Neuronal stem cell (in vitro differentiated cells): ENCODE results near the gene FARP1.

Experiments used
- DNase-seq: peaks from one replicate; pipeline ENCODE4 v3.0.0-alpha.2; 2013; ENCODE audit warnings: low spot score
- H2AFZ ChIP-seq: one replicate; pipeline ENCODE4 v1.6.1; 2013; ENCODE audit warnings: mild to moderate bottlenecking, low read length, inconsistent platforms
- H2AK5ac ChIP-seq: 2 replicates; pipeline ENCODE4 v1.6.1; 2013; ENCODE audit warnings: low read depth, mild to moderate bottlenecking, inconsistent platforms, low read length, moderate library complexity, mixed read lengths
- H2BK120ac ChIP-seq: 2 replicates; pipeline ENCODE4 v1.6.1; 2013; ENCODE audit warnings: low read depth, mild to moderate bottlenecking, inconsistent platforms, low read length, moderate library complexity, mixed read lengths
- H2BK12ac ChIP-seq: one replicate; pipeline ENCODE4 v1.6.1; 2013; ENCODE audit warnings: low read length, inconsistent platforms
- H2BK15ac ChIP-seq: 2 replicates; pipeline ENCODE4 v1.6.1; 2013; ENCODE audit warnings: mild to moderate bottlenecking, low read length, inconsistent platforms, mixed read lengths
- H2BK5ac ChIP-seq: one replicate; pipeline ENCODE4 v1.6.1; 2013; ENCODE audit warnings: inconsistent platforms, mild to moderate bottlenecking, low read length, moderate library complexity
- H3K14ac ChIP-seq: one replicate; pipeline ENCODE4 v1.6.1; 2013; ENCODE audit warnings: low read length, inconsistent platforms
- H3K18ac ChIP-seq: 2 replicates; pipeline ENCODE4 v1.6.1; 2013; ENCODE audit warnings: low read length, inconsistent platforms
- H3K23ac ChIP-seq: 2 replicates; pipeline ENCODE4 v1.6.1; 2013; ENCODE audit warnings: low read depth, mild to moderate bottlenecking, mixed read lengths, low read length, inconsistent platforms; ENCODE audit not compliant: poor library complexity
- H3K27ac ChIP-seq: replicated peaks from 3 replicates; pipeline ENCODE4 v1.5.1; 2013; ENCODE audit warnings: low read length, inconsistent platforms
- H3K27me3 ChIP-seq, 3 experiments: 2 replicates each; pipeline ENCODE4 v1.6.1; 2013; ENCODE audit warnings: low read length in 3 of 3, mild to moderate bottlenecking in 2 of 3, inconsistent platforms in 1 of 3, low read depth in 1 of 3, mixed read lengths in 1 of 3, moderate library complexity in 1 of 3; ENCODE audit not compliant: control insufficient read depth in 3 of 3, insufficient read depth in 3 of 3
- H3K36me3 ChIP-seq, 2 donors: replicated peaks in 1 of 2; 2 replicates each; pipeline ENCODE4 v1.6.1; 2013; ENCODE audit warnings: low read length in 2 of 2; ENCODE audit not compliant: control insufficient read depth in 2 of 2, insufficient read depth in 2 of 2
- H3K4ac ChIP-seq: 2 replicates; pipeline ENCODE4 v1.6.1; 2013; ENCODE audit warnings: inconsistent platforms, mild to moderate bottlenecking, low read length, moderate library complexity
- H3K4me1 ChIP-seq, 2 donors: 1 replicate in 1 of 2; 2 replicates in 1 of 2; pipeline ENCODE4 v1.6.1; 2013; ENCODE audit warnings: low read length in 2 of 2, low read depth in 1 of 2; ENCODE audit not compliant: control insufficient read depth in 2 of 2, insufficient read depth in 1 of 2
- H3K4me2 ChIP-seq: one replicate; pipeline ENCODE4 v1.6.1; 2013; ENCODE audit warnings: mild to moderate bottlenecking, low read length, inconsistent platforms; ENCODE audit not compliant: insufficient read depth, poor library complexity, severe bottlenecking
- H3K4me3 ChIP-seq, 2 donors: 2 replicates each; pipeline ENCODE4 v1.5.1; 2013; ENCODE audit warnings: low read length in 2 of 2, mild to moderate bottlenecking in 2 of 2, inconsistent platforms in 1 of 2, moderate library complexity in 1 of 2
- H3K79me1 ChIP-seq: one replicate; pipeline ENCODE4 v1.6.1; 2013; ENCODE audit warnings: low read depth, mild to moderate bottlenecking, inconsistent platforms, low read length, moderate library complexity
- H3K9ac ChIP-seq: one replicate; pipeline ENCODE4 v1.6.1; 2013; ENCODE audit warnings: mild to moderate bottlenecking, low read depth, low read length, inconsistent platforms; ENCODE audit not compliant: poor library complexity
- H3K9me3 ChIP-seq, 2 donors: replicated peaks in 1 of 2; 2 replicates each; pipeline versions ENCODE3 to v1.6.1; 2013; ENCODE audit warnings: low read length in 2 of 2, mild to moderate bottlenecking in 2 of 2, inconsistent platforms in 1 of 2, low read depth in 1 of 2, mixed read lengths in 1 of 2, moderate library complexity in 1 of 2; ENCODE audit not compliant: control insufficient read depth in 2 of 2, insufficient read depth in 1 of 2
- H4K8ac ChIP-seq: one replicate; pipeline ENCODE4 v1.6.1; 2013; ENCODE audit warnings: low read depth, mild to moderate bottlenecking, inconsistent platforms, low read length, moderate library complexity
- H4K91ac ChIP-seq: one replicate; pipeline ENCODE4 v1.6.1; 2013; ENCODE audit warnings: low read length, low read depth, mild to moderate bottlenecking, inconsistent platforms; ENCODE audit not compliant: poor library complexity
- WGBS, 2 donors: extraction: QIAGEN DNeasy Blood & Tissue Kit; methylation state at CpG; one replicate each; pipeline ENCODE4 v1.1.7; 2013; ENCODE audit warnings: missing lambda C conversion rate in 2 of 2, mixed read lengths in 1 of 2; ENCODE audit not compliant: insufficient read length in 2 of 2, insufficient replicate concordance in 1 of 2; ENCODE audit errors: extremely low coverage in 2 of 2; 5-methylcytosine and 5-hydroxymethylcytosine counted together

The FARP1 gene

GRCh38 chr13:98207416-98207815 lies 64.5 kb downstream of the FARP1 start:
- Histone ChIP-seq H2BK5ac (no peak overlapping the region), H3K23ac (no peak overlapping the region), H2BK120ac (no peak overlapping the region), H3K4me2 (no peak overlapping the region), H2BK15ac (no peak overlapping the region), H3K79me1 (peaks cover 11% of the 10 kb centered on the region), H4K91ac (no peak overlapping the region), H3K18ac (peak overlapping the region; percentile 1), H3K4me1 (peaks cover 0 to 2% of the 10 kb centered on the region in 2 donors), H3K27me3 (no peaks in the 10 kb centered on the region), H3K14ac (no peak overlapping the region), H3K9ac (peak overlapping the region; percentile 12), H4K8ac (no peak overlapping the region), H3K4me3 (peak overlapping the region in 1 of 2 donors; percentile 20), H3K9me3 (peaks cover 8 to 30% of the 10 kb centered on the region in 2 donors), H2BK12ac (no peak overlapping the region), H2AFZ (no peak overlapping the region), H3K27ac (no peak overlapping the region), H3K4ac (no peak overlapping the region), H2AK5ac (no peak overlapping the region), H3K36me3 (peaks cover 3 to 11% of the 10 kb centered on the region in 2 donors)
- no CpG with 5 or more reads among the region's 4 CpGs for WGBS, 2 donors
- no peak for DNase-seq

GRCh38 chr13:98208606-98209005 lies 65.7 kb downstream of the FARP1 start:
- Histone ChIP-seq H2BK12ac (no peak overlapping the region), H2BK5ac (no peak overlapping the region)

GRCh38 chr13:98212763-98213162 lies 69.9 kb downstream of the FARP1 start:
- H3K27ac ChIP-seq: no peak overlapping the region
- no CpG with 5 or more reads among the region's 5 CpGs for WGBS, 2 donors

More at GRCh38 chr13:98208606-98209005, 65.7 kb downstream of the FARP1 start:
- Histone ChIP-seq H3K4ac (no peak overlapping the region), H2BK15ac (no peak overlapping the region), H3K23ac (no peak overlapping the region), H4K91ac (no peak overlapping the region), H3K4me3 (no peak overlapping the region), H3K4me1 (peaks cover 0 to 2% of the 10 kb centered on the region in 2 donors), H3K4me2 (no peak overlapping the region), H3K36me3 (peaks cover 0 to 15% of the 10 kb centered on the region in 2 donors), H4K8ac (no peak overlapping the region), H3K79me1 (peaks cover 11% of the 10 kb centered on the region), H2AK5ac (no peak overlapping the region), H2AFZ (no peak overlapping the region), H2BK120ac (no peak overlapping the region), H3K27ac (no peak overlapping the region), H3K9me3 (peaks cover 5 to 22% of the 10 kb centered on the region in 2 donors), H3K18ac (no peak overlapping the region), H3K9ac (no peak overlapping the region), H3K27me3 (no peaks in the 10 kb centered on the region), H3K14ac (no peak overlapping the region)
- no CpG with 5 or more reads among the region's 5 CpGs for WGBS, 2 donors
- no peak for DNase-seq

GRCh38 chr13:98213354-98213753 lies 70.5 kb downstream of the FARP1 start:
- H3K14ac ChIP-seq: no peak overlapping the region
- H3K36me3 ChIP-seq: peaks cover 3 to 55% of the 10 kb centered on the region in 2 donors
- H2AK5ac ChIP-seq: no peak overlapping the region
- no peak overlapping the region for H3K9ac ChIP-seq
- H4K8ac ChIP-seq: no peak overlapping the region
- H3K23ac ChIP-seq: no peak overlapping the region
- H3K79me1 ChIP-seq: peaks cover 9% of the 10 kb centered on the region
- no peak for DNase-seq
- peaks cover 0 to 6% of the 10 kb centered on the region in 2 donors for H3K9me3 ChIP-seq
- H3K4me2 ChIP-seq: no peak overlapping the region
- H2BK5ac ChIP-seq: no peak overlapping the region
- no peak overlapping the region for H3K4me3 ChIP-seq
- no peak overlapping the region for H2BK12ac ChIP-seq
- H2BK120ac ChIP-seq: no peak overlapping the region
- WGBS, 2 donors: no CpG with 5 or more reads among the region's 8 CpGs
- peaks cover 0 to 5% of the 10 kb centered on the region in 2 donors for H3K4me1 ChIP-seq
- no peak overlapping the region for H2BK15ac ChIP-seq
- no peak overlapping the region for H4K91ac ChIP-seq
- H3K18ac ChIP-seq: no peak overlapping the region
- H3K4ac ChIP-seq: no peak overlapping the region
- H3K27me3 ChIP-seq: no peaks in the 10 kb centered on the region
- H3K27ac ChIP-seq: no peak overlapping the region
- no peak overlapping the region for H2AFZ ChIP-seq

More at GRCh38 chr13:98212763-98213162, 69.9 kb downstream of the FARP1 start:
- Histone ChIP-seq H4K8ac (no peak overlapping the region), H2BK15ac (no peak overlapping the region), H2BK120ac (no peak overlapping the region), H3K79me1 (peaks cover 9% of the 10 kb centered on the region), H3K9ac (no peak overlapping the region), H3K23ac (no peak overlapping the region), H3K4me1 (peaks cover 0 to 5% of the 10 kb centered on the region in 2 donors), H2AFZ (no peak overlapping the region), H3K4me3 (no peak overlapping the region), H3K18ac (no peak overlapping the region), H2BK5ac (no peak overlapping the region), H4K91ac (no peak overlapping the region), H3K14ac (no peak overlapping the region), H3K9me3 (peaks cover 0 to 6% of the 10 kb centered on the region in 2 donors), H2BK12ac (no peak overlapping the region), H2AK5ac (no peak overlapping the region), H3K4ac (no peak overlapping the region), H3K36me3 (peaks cover 3 to 49% of the 10 kb centered on the region in 2 donors), H3K27me3 (no peaks in the 10 kb centered on the region), H3K4me2 (no peak overlapping the region)
- no peak for DNase-seq
